Cardiac muscle cell (in vitro differentiated cells and primary cell): ENCODE results near the gene MAGT1. TPM values are rescaled to one million over a fixed set of nuclear protein-coding genes. Genes with fewer than 3 reads are reported as not detected.

Experiments
- DNase-seq, 2 donors: peaks; one replicate each; pipeline versions ENCODE4 v3.0.0 to v3.0.0-alpha.2; 2010 to 2017; ENCODE audit warnings: low read depth in 1 of 2, low spot score in 1 of 2
- H3K27ac ChIP-seq: fragments of 200-600 bp; sonication (generic); 2 replicates; pipeline ENCODE4 v1.5.1; 2016
- H3K27me3 ChIP-seq: fragments of 200-600 bp; sonication (generic); 2 replicates; pipeline ENCODE4 v1.6.0; 2016; ENCODE audit warnings: control low read depth
- H3K36me3 ChIP-seq: fragments of 200-600 bp; sonication (generic); 2 replicates; pipeline ENCODE4 v1.5.1; 2016; ENCODE audit warnings: control low read depth
- H3K4me1 ChIP-seq: fragments of 200-600 bp; sonication (generic); 2 replicates; pipeline ENCODE4 v1.8.1; 2017; ENCODE audit warnings: low read depth, mild to moderate bottlenecking, mixed run types
- H3K4me3 ChIP-seq: fragments of 200-600 bp; sonication (generic); 2 replicates; pipeline ENCODE4 v1.5.1; 2016; ENCODE audit warnings: mild to moderate bottlenecking
- H3K9me3 ChIP-seq: fragments of 200-600 bp; sonication (generic); 2 replicates; pipeline ENCODE4 v1.5.1; 2017; ENCODE audit warnings: low read depth, mild to moderate bottlenecking, control low read depth
- polyA plus RNA-seq: library from polyadenylated mRNA; unstranded; fragments of >200 nt; fragmentation: Nextera tagmentation; extraction: Ambion mirVana; gene quantifications from 2 replicates; pipeline ENCODE4 v1.2.1, GENCODE V29; 2016
- total RNA-seq: library from RNA; depleted of rRNA; stranded (reverse); fragments of >200 nt; gene quantifications from 2 replicates; pipeline ENCODE4 v1.2.3, GENCODE V29; 2016
- TF ChIP-seq, protein P1 (sequence below): IDR thresholded peaks from 2 replicates; pipeline ENCODE4 v1.5.1; 2012; ENCODE audit warnings: low read depth, mild to moderate bottlenecking, low read length

The MAGT1 gene
- total and polyA plus RNA-seq, 2 experiments from 2014 or later = 39.1 to 53.6 TPM

DNA sequence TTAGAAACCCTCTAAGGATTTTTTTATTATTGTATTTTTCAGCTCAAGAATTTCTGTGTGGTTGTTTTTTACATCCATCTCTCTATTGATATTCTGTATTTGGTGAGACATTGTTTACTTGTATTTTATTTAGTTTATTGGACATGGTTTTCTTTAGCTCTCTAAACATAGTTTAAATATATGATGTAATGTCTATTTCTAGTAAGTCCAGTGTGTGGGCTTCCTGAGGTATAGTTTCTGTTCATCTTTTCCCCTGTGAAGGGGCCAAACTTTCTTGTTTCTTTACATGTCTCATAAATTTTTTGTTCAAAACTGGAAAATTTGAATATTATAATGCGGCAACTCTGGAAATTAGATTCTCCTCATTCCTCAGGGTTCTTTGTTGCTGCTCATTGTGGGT is 81.0 kb downstream of the MAGT1 start:
- H3K36me3 ChIP-seq = no peaks in the 10 kb centered on the region
- H3K9me3 ChIP-seq = no peaks in the 10 kb centered on the region
- no peaks in the 10 kb centered on the region for H3K4me1 ChIP-seq
- H3K27ac ChIP-seq = no peak overlapping the region
- TF ChIP-seq, protein P1, sequence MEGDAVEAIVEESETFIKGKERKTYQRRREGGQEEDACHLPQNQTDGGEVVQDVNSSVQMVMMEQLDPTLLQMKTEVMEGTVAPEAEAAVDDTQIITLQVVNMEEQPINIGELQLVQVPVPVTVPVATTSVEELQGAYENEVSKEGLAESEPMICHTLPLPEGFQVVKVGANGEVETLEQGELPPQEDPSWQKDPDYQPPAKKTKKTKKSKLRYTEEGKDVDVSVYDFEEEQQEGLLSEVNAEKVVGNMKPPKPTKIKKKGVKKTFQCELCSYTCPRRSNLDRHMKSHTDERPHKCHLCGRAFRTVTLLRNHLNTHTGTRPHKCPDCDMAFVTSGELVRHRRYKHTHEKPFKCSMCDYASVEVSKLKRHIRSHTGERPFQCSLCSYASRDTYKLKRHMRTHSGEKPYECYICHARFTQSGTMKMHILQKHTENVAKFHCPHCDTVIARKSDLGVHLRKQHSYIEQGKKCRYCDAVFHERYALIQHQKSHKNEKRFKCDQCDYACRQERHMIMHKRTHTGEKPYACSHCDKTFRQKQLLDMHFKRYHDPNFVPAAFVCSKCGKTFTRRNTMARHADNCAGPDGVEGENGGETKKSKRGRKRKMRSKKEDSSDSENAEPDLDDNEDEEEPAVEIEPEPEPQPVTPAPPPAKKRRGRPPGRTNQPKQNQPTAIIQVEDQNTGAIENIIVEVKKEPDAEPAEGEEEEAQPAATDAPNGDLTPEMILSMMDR = no peak
- H3K4me3 ChIP-seq = no peak overlapping the region
- no peaks in the 10 kb centered on the region for H3K27me3 ChIP-seq
- DNase-seq = no peak

DNA sequence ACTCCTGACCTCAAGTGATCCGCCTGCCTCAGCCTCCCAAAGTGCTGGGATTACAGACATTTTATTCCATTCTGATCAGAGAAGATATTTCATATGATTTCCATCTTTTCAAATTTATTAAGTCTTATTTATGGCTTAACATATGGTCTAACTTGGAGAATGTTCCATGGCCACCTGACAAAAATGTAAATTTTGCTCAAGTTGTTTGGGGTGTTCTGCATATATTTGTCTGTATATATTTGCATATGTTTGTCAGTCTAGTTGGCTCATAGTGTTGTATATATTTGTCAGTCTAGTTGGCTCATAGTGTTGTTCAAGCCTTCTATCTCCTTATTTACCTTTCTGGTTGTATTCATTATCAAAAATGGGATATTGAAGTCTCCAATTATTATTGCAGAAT is 93.0 kb downstream of the MAGT1 start:
- no peak overlapping the region for H3K4me3 ChIP-seq
- H3K36me3 ChIP-seq = no peaks in the 10 kb centered on the region
- no peak for DNase-seq
- H3K27me3 ChIP-seq = no peaks in the 10 kb centered on the region
- TF ChIP-seq, protein P1 = no peak
- H3K9me3 ChIP-seq = no peaks in the 10 kb centered on the region
- no peak overlapping the region for H3K27ac ChIP-seq
- H3K4me1 ChIP-seq = no peaks in the 10 kb centered on the region

DNA sequence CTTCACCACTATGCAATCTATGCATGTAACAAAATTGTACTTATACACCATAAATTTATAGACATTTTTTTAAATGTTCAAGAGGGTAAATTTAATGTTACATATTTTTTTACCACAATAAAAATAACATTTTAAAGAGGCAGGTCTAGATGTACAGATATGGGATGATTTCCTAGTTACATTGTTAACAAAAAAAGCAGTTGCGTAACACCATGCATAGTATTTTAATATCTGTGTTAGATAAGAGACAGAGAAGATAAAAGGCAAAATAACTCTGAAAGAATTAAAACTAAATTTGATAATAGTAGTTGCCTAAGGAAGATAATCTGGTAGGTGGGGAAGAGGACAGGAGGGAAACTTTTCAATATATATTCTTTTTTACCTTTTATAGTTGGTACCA is 100.1 kb downstream of the MAGT1 start:
- H3K4me1 ChIP-seq = no peaks in the 10 kb centered on the region
- H3K36me3 ChIP-seq = no peaks in the 10 kb centered on the region
- H3K4me3 ChIP-seq = no peak overlapping the region
- no peaks in the 10 kb centered on the region for H3K9me3 ChIP-seq
- no peak overlapping the region for H3K27ac ChIP-seq
- H3K27me3 ChIP-seq = no peaks in the 10 kb centered on the region
- no peak for DNase-seq
- TF ChIP-seq, protein P1 = no peak

DNA sequence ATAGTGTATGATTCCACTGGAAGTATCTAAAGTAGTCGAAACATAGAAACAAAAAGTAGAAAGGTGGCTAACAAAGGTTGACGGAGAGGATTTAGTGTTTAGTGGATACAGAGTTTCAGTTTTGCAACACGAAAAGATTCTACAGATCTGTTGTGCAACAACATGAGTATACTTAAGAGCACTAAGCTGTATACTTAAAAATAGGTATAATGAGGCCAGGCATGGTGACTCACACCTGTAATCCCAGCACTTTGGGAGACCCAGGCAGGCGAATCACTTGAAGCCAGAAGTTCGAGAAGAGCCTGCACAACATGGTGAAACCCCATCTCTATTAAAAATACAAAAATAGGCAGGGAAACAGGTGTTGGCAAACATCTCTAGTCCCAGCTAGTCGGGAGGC is 101.3 kb downstream of the MAGT1 start:
- H3K4me1 ChIP-seq = no peaks in the 10 kb centered on the region
- no peak overlapping the region for H3K4me3 ChIP-seq
- H3K27me3 ChIP-seq = no peaks in the 10 kb centered on the region
- H3K9me3 ChIP-seq = no peaks in the 10 kb centered on the region
- H3K36me3 ChIP-seq = no peaks in the 10 kb centered on the region
- TF ChIP-seq, protein P1 = no peak
- H3K27ac ChIP-seq = no peak overlapping the region
- DNase-seq = no peak

DNA sequence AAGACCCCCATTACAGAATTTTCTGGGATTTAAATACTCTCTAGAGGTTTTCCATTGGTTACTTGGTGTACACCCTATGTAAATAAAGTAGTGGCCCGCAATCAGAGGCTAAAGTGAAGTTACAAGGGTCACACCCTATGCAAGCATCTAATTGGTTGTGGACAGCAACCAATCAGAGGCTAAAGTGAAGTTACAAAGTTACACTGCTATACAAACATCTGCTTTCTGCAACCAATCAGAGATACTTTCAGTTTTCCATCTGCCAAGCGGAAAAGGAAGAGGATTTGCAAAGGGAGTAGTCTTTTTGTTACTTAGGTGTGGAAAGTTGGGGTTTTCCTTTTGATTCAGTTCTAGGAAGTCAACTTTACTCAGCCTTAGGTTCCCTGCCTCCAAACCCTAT is 107.2 kb downstream of the MAGT1 start:
- Histone ChIP-seq H3K4me1 (no peaks in the 10 kb centered on the region), H3K36me3 (no peaks in the 10 kb centered on the region), H3K9me3 (no peaks in the 10 kb centered on the region), H3K4me3 (no peak overlapping the region), H3K27me3 (no peaks in the 10 kb centered on the region), H3K27ac (no peak overlapping the region)
- DNase-seq = no peak
- TF ChIP-seq, protein P1 = no peak

DNA sequence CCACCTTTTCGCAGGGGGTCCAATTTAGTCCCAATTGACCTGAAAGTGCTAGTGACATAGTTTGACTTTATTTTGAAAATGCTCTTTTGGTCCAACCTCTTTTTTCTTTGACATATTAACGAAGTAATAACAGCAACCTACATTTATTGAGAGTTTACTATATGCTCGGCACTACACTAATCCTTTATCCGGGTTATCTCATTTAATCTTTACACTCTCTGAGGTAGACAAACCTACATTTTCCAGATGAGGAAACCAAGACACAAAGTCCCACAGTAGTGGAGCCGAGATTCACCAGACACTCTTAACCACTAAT is 108.9 kb downstream of the MAGT1 start:
- no peaks in the 10 kb centered on the region for H3K9me3 ChIP-seq
- no peak for DNase-seq
- H3K4me1 ChIP-seq = no peaks in the 10 kb centered on the region
- no peaks in the 10 kb centered on the region for H3K36me3 ChIP-seq
- H3K4me3 ChIP-seq = peak overlapping the region; percentile 63
- TF ChIP-seq, protein P1 = no peak
- H3K27me3 ChIP-seq = no peaks in the 10 kb centered on the region
- peak overlapping the region; percentile 98 for H3K27ac ChIP-seq
